CD14-positive monocyte (primary cell): Measurements from ENCODE around the gene TIMP1. TPM values are rescaled to one million over a fixed set of nuclear protein-coding genes. Genes with fewer than 3 reads are reported as not detected.

Experiments used
- DNase-seq, 3 donors: peaks; one replicate each; pipeline ENCODE4 v3.0.0-alpha.2; 2011 to 2022
- H2AFZ ChIP-seq: 2 replicates; pipeline ENCODE4 v1.6.0; 2012; ENCODE audit warnings: mild to moderate bottlenecking, low read depth, low read length, inconsistent platforms; ENCODE audit not compliant: insufficient read depth, poor library complexity, severe bottlenecking
- H3K27ac ChIP-seq, 2 donors: 1 replicate in 1 of 2; 2 replicates in 1 of 2; pipeline ENCODE4 v1.5.1; 2012 to 2013; ENCODE audit warnings: low read length in 2 of 2, control low read depth in 1 of 2, inconsistent platforms in 1 of 2, low read depth in 1 of 2, mild to moderate bottlenecking in 1 of 2
- H3K27me3 ChIP-seq, 2 donors: one replicate each; pipeline versions ENCODE4 v1.6.0 to v1.6.1; 2011 to 2013; ENCODE audit warnings: low read length in 2 of 2; ENCODE audit not compliant: control insufficient read depth in 2 of 2, insufficient read depth in 2 of 2
- H3K36me3 ChIP-seq, 2 donors: replicated peaks in 1 of 2; 1 replicate in 1 of 2; 2 replicates in 1 of 2; pipeline versions ENCODE4 v1.5.1 to v1.6.1; 2012 to 2013; ENCODE audit warnings: low read length in 2 of 2, control low read depth in 1 of 2, inconsistent platforms in 1 of 2, mild to moderate bottlenecking in 1 of 2; ENCODE audit not compliant: insufficient read depth in 2 of 2, control insufficient read depth in 1 of 2
- H3K4me1 ChIP-seq, 2 donors: 1 replicate in 1 of 2; 2 replicates in 1 of 2; pipeline versions ENCODE4 v1.5.1 to v1.6.1; 2012 to 2013; ENCODE audit warnings: low read length in 2 of 2, control low read depth in 1 of 2, inconsistent platforms in 1 of 2, mild to moderate bottlenecking in 1 of 2, moderate library complexity in 1 of 2; ENCODE audit not compliant: insufficient read depth in 2 of 2, control insufficient read depth in 1 of 2
- H3K4me2 ChIP-seq: replicated peaks from 2 replicates; pipeline ENCODE3; 2012; ENCODE audit warnings: low read length, moderate library complexity, mild to moderate bottlenecking; ENCODE audit not compliant: poor library complexity, severe bottlenecking; ENCODE audit errors: extremely low read depth
- H3K4me3 ChIP-seq, 3 experiments: fragments of 200-600 bp in 1 of 3; sonication (generic) in 1 of 3; replicated peaks in 1 of 3; 1 replicate in 2 of 3; 2 replicates in 1 of 3; pipeline ENCODE4 v1.5.1; 2011 to 2013; ENCODE audit warnings: low read length in 3 of 3, mild to moderate bottlenecking in 3 of 3, control low read depth in 2 of 3, low read depth in 2 of 3, inconsistent platforms in 1 of 3, moderate library complexity in 1 of 3
- H3K79me2 ChIP-seq: 2 replicates; pipeline ENCODE4 v1.6.0; 2012; ENCODE audit warnings: mild to moderate bottlenecking, control low read depth, inconsistent platforms, low read length, moderate library complexity; ENCODE audit not compliant: insufficient read depth
- H3K9ac ChIP-seq: 2 replicates; pipeline ENCODE4 v1.6.0; 2017; ENCODE audit warnings: low read length, mild to moderate bottlenecking; ENCODE audit not compliant: insufficient read depth, poor library complexity, severe bottlenecking
- H3K9me3 ChIP-seq, 2 donors: replicated peaks in 1 of 2; 1 replicate in 1 of 2; 2 replicates in 1 of 2; pipeline versions ENCODE4 v1.5.1 to v1.6.1; 2012 to 2013; ENCODE audit warnings: low read length in 2 of 2, control low read depth in 1 of 2; ENCODE audit not compliant: control insufficient read depth in 1 of 2, insufficient read depth in 1 of 2
- H4K20me1 ChIP-seq: 2 replicates; pipeline ENCODE4 v1.6.0; 2012; ENCODE audit warnings: mild to moderate bottlenecking, low read length, control low read depth, moderate library complexity; ENCODE audit not compliant: insufficient read depth
- H3K27ac Mint-ChIP-seq, 7 donors: one replicate each; pipeline ENCODE4 v1.8.0; 2020; ENCODE audit warnings: mild to moderate bottlenecking in 7 of 7, mixed read lengths in 7 of 7, moderate library complexity in 6 of 7, inconsistent platforms in 2 of 7
- H3K27me3 Mint-ChIP-seq, 3 donors: one replicate each; pipeline ENCODE4 v1.8.0; 2021 to 2022; ENCODE audit warnings: low read depth in 3 of 3, mild to moderate bottlenecking in 3 of 3, mixed read lengths in 3 of 3, moderate library complexity in 3 of 3, inconsistent platforms in 1 of 3
- H3K36me3 Mint-ChIP-seq, 2 donors: one replicate each; pipeline ENCODE4 v1.8.0; 2020; ENCODE audit warnings: mixed read lengths in 2 of 2, inconsistent platforms in 1 of 2, mild to moderate bottlenecking in 1 of 2
- H3K4me1 Mint-ChIP-seq: one replicate; pipeline ENCODE4 v1.8.0; 2020; ENCODE audit warnings: mild to moderate bottlenecking, mixed read lengths
- H3K4me3 Mint-ChIP-seq, 2 donors: one replicate each; pipeline ENCODE4 v1.8.0; 2020; ENCODE audit warnings: mild to moderate bottlenecking in 2 of 2, mixed read lengths in 2 of 2, moderate library complexity in 1 of 2
- H3K9me3 Mint-ChIP-seq, 7 donors: one replicate each; pipeline ENCODE4 v1.8.0; 2020 to 2022; ENCODE audit warnings: mixed read lengths in 7 of 7, mild to moderate bottlenecking in 6 of 7, moderate library complexity in 6 of 7, inconsistent platforms in 2 of 7
- CTCF ChIP-seq: fragments of 200-600 bp; IDR thresholded peaks from one replicate; pipeline ENCODE4 v1.8.0; 2022; ENCODE audit warnings: antibody characterized with exemption, mild to moderate bottlenecking
- WGBS: methylation state at CpG from one replicate; pipeline ENCODE4 v1.1.5; 2013; ENCODE audit warnings: missing lambda C conversion rate; ENCODE audit not compliant: insufficient coverage; 5-methylcytosine and 5-hydroxymethylcytosine counted together
- intact Hi-C, 2 donors: fragments of 100-400 bp; cut with micrococcal nuclease; formaldehyde crosslinking; loops; one replicate each; pipeline versions ENCODE4 v1.15.0 to v1.15.1; 2023
- polyA plus RNA-seq, 3 donors: library from polyadenylated mRNA; depleted of rRNA in 1 of 3; unstranded in 2 of 3; stranded (reverse) in 1 of 3; fragments of 300-500 nt in 2 of 3; fragments of >200 nt in 1 of 3; fragmentation: Illumina TruSeq in 2 of 3; gene quantifications; 1 replicate in 2 of 3; 2 replicates in 1 of 3; pipeline ENCODE4 v1.2.3, GENCODE V29; 2012 to 2021

Gene TIMP1
- polyA plus RNA-seq, 3 donors, result 591 to 682 (median 632) TPM

GRCh38 chrX:47621851-47622250 lies 39.6 kb downstream of the TIMP1 start:
- Histone ChIP-seq H3K9ac (no peak overlapping the region), H2AFZ (no peak overlapping the region), H3K27me3 (peaks cover 0 to 4% of the 10 kb centered on the region in 2 donors), H3K79me2 (peaks cover 6% of the 10 kb centered on the region), H3K36me3 (peaks cover 24% of the 10 kb centered on the region in 2 donors), H3K4me2 (no peak overlapping the region), H3K9me3 (no peaks in the 10 kb centered on the region), H3K4me3 (no peak overlapping the region), H3K4me1 (peaks cover 35 to 43% of the 10 kb centered on the region in 2 donors), H4K20me1 (peaks cover 47% of the 10 kb centered on the region), H3K27ac (no peak overlapping the region)
- H3K27ac Mint-ChIP-seq, result peak overlapping the region in 1 of 7 donors; percentile 36
- no peak for DNase-seq
- H3K9me3 Mint-ChIP-seq, result peaks cover 0 to 10% (median 2%) of the 10 kb centered on the region in 7 donors
- 92% methylated on average over 4 of the region's 6 CpGs for WGBS
- H3K4me1 Mint-ChIP-seq, result peaks cover 39% of the 10 kb centered on the region
- no peak overlapping the region for H3K4me3 Mint-ChIP-seq
- peaks cover 27% of the 10 kb centered on the region in 2 donors for H3K36me3 Mint-ChIP-seq
- H3K27me3 Mint-ChIP-seq, result peaks cover 8 to 18% (median 8%) of the 10 kb centered on the region in 3 donors
- intact Hi-C loops, result no loop called here
- no peak for TF ChIP-seq CTCF

GRCh38 chrX:47623540-47624027 lies 41.3 kb downstream of the TIMP1 start:
- peaks cover 62% of the 10 kb centered on the region for H4K20me1 ChIP-seq
- H3K9me3 ChIP-seq, result no peaks in the 10 kb centered on the region
- Mint-ChIP-seq H3K4me3 (peak overlapping the region; percentile 66 to 82), H3K36me3 (peaks cover 39 to 40% of the 10 kb centered on the region in 2 donors), H3K4me1 (peaks cover 54% of the 10 kb centered on the region), H3K27me3 (peaks cover 8 to 10% (median 10%) of the 10 kb centered on the region in 3 donors), H3K9me3 (peaks cover 0 to 10% (median 2%) of the 10 kb centered on the region in 7 donors), H3K27ac (peak overlapping the region in 3 of 7 donors; percentile 43 to 81 (median 77))
- no peak for TF ChIP-seq CTCF
- H3K79me2 ChIP-seq, result peaks cover 24% of the 10 kb centered on the region
- H3K4me3 ChIP-seq, result peak overlapping the region in 1 of 3 experiments; percentile 35
- peaks cover 52 to 60% of the 10 kb centered on the region in 2 donors for H3K4me1 ChIP-seq
- H3K4me2 ChIP-seq, result peak overlapping the region; percentile 52
- DNase-seq, result peak in 2 of 3 donors; percentile 49 to 53
- H2AFZ ChIP-seq, result no peak overlapping the region
- H3K27ac ChIP-seq, result no peak overlapping the region
- intact Hi-C loops, result no loop called here
- no peaks in the 10 kb centered on the region for H3K27me3 ChIP-seq
- 0% methylated on average over 14 of the region's 35 CpGs for WGBS
- peaks cover 38 to 39% of the 10 kb centered on the region in 2 donors for H3K36me3 ChIP-seq
- H3K9ac ChIP-seq, result no peak overlapping the region
